ENCODE data around the gene NUDC.
"Not testable (repeated sequence)": the region's sequence is repeated elsewhere in the genome, so short reads cannot be mapped to it uniquely, and the experiment has no call there.

The NUDC gene

DNA sequence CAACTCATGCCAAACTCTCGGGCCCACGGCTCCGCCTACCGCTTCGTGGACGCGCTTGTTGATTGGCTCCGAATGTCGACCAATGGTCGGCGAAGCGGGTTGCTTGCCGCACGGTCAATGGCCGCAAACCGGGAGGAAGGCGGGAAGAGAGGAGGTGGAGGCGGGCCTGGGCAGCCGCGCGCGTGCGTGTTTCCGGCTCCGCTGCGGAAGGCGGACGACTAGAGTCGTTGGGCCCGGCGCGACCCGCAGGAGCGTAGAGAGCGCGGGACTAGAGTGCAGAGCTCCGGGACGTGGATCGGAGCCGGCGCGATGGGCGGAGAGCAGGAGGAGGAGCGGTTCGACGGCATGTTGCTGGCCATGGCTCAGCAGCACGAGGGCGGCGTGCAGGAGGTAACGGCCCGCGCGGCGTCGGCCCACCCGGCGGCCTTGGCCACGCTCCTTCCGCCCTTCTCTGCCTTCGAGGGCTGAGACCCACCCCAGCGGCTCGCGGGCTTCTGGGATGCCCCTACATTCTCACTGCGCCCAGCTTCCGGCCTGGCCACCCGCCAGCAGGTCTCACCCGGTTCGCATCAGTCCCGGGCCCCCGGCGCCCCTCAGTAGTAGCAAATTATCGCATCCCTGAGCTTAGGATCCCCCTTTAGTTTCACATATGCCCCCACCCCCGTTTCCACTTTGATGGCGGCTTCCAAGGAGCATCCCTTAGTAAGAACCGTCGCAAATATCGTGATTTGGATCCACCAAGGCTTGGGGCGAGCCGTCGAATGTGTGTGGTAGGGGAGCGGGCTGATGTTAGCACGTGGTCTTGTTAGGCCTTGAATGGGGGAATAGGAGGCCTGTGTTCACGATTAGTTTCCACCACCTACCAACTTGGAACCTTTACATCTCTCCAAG, at the start of gene NUDC:
Gene NUDC (plus strand): TSS at position 204 of the 891 bp plus-strand sequence. CDS start 106 bp downstream, at position 310.
- DNase-seq, result peak; percentile 66

DNA sequence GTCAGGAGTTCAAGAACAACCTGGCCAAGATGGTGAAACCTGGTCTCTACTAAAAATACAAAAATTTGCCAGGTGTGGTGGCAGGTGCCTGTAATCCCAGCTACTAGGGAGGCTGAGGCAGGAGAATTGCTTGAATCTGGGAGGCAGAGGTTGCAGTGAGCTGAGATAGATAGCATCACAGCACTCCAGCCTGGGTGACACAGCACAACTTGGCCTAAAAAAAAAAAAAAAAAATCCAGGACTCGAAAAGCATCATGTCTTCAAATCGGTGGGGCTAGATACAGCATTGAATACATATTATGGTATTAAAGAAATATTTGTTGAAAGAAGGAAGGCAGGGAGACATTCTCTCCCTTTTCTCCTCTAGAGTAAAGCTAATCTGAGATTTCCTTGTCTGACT, 48.4 kb upstream of the NUDC start:
- DNase-seq, result not testable (repeated sequence)

DNA sequence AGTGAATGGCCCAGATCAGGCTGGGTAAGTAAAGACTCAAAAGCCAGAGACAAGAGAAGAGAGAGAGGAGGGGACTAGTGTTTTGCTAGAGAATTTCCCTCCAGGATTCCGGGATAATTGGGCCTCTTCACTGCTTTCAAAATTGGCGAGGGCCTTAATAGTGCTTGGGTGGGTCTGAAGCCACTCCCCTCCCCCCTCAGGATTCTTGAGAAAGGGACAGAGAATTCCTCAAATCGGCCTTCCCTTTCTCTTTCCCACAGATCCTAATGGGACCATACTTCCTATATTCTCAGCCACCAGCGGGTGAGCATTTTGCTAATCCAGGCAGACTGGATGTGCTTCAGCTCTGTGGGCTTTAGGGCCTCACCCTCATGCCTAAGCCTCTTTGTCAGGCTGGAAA, 46.6 kb upstream of the NUDC start:
- no peak for DNase-seq

DNA sequence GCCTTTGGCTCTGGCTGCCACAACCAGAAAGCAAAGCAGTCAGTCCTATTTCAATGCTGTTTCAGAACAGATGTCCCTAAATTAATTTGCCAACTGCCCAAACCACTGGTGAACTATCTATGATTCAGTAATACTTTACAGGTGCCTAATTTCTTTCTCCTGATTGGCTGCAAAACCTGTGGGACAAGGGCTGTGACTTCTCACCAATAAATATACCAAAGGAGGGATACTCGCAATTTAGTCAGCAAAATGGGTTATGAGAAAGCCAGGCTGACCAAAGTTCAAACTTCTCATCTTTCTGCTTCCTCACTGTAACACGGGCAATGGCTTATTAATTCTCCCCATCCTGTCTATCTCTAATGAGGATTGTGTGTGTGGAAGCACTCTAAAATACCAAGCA, 44.2 kb upstream of the NUDC start:
- no peak for DNase-seq

DNA sequence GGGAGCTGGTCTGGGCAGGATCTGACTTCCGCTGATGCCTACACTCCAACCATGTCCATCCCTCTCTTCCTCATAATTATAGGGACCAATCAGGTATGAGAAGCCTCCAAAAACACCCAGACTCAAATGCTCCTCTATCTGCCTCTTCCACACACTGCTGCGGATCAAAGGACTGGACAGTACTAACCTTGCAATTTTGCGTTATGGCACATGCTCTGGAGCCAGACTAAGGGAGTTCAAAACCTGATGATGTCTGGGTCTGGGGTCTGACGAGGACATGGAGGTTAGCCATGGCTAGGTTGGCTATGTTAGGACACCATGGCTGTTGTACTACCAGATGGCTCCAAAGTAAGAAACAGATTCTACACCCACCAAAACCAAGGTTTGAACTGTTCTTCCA, 41.8 kb upstream of the NUDC start:
- DNase-seq, result no peak

DNA sequence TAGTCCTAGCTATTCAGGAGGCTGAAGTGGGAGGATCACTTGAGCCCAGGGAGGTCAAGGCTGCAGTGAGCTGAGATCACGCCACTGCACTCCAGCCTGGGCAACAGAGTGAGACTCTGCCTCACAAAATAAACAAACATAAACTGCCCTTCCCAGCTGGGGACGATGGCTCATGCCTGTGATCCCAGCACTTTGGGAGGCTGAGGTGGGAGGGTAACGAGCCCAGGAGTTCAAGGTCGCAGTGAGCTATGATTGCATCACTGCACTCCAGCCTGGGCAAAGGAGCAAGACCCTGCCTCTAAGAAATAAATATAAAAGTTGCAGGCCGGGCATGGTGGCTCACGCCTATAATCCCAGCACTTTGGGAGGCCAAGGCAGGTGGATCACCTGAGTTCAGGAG, 39.9 kb upstream of the NUDC start:
- not testable (repeated sequence) for DNase-seq

DNA sequence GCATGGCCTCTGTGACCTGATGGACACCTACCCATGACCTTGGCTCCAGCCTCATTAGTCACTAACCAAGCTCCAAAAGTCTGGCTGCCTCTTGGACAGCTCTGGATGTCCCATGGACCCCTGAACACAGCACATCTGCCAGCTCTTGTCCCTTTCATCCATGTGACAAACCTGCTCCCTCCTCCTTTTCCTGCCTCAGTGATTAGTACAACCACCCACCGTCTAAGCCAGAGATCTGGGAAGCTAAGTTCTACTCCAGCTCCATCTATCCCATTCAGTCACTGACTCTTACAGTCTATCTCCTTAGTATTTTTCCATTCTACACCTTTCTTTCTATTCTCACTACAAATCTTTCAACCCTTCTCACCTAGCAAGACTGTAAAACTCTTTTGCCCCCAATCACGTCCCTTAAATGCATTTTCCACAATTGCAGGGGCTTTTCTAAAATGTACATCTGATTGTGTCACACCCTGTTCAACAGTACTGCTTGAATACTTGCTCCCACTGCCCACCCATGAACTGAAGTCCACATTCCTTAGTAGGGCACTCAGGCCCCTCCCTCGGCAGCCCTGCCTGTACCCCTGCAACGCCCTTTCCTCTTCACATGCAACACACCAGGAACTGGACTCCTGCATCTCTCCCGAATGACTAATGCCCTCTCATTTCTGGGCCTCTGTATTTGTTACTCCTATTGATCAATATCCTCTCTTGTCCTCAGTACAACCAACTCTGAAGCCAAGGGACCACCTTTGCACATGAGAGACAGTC, 38.7 kb upstream of the NUDC start:
- DNase-seq, result no peak

DNA sequence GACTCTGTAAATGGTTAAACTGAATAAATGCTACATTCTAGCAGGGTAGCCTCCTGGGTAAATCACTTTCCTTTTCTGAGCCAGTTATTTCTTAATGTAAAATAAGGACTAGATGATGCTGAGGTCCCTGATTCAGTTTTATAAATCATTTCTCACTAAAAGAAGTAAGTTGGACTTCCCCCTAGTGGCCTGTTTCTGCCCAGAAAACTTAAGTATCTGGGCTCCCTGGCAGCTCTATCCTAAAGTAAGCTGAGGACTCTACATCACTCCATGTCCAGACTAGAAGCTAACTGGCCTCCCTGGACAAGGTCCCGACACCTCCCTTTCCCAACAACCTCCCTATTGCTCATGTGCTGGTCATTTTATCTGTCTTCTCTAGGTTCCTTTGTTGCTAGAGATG, 34.4 kb upstream of the NUDC start:
- no peak for DNase-seq

DNA sequence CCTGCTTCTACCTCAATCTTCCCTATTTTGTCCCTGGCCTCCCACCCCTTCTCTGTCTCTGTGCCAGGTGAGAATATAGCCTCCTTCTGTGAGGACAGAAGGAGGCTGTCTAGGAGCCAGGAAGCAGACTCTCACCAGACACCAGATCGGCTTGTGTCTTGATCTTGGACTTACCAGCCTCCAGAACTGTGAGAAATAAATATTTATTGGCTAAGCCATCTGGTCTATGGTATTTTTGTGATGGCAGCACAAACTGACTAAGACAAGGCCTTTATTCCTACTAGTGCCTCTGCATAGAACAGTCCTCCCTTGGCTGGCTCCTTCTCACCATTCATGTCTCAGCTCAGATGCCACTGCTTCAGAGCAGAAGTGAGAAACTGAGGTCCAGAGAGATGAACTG, 33.3 kb upstream of the NUDC start:
- DNase-seq, result no peak

DNA sequence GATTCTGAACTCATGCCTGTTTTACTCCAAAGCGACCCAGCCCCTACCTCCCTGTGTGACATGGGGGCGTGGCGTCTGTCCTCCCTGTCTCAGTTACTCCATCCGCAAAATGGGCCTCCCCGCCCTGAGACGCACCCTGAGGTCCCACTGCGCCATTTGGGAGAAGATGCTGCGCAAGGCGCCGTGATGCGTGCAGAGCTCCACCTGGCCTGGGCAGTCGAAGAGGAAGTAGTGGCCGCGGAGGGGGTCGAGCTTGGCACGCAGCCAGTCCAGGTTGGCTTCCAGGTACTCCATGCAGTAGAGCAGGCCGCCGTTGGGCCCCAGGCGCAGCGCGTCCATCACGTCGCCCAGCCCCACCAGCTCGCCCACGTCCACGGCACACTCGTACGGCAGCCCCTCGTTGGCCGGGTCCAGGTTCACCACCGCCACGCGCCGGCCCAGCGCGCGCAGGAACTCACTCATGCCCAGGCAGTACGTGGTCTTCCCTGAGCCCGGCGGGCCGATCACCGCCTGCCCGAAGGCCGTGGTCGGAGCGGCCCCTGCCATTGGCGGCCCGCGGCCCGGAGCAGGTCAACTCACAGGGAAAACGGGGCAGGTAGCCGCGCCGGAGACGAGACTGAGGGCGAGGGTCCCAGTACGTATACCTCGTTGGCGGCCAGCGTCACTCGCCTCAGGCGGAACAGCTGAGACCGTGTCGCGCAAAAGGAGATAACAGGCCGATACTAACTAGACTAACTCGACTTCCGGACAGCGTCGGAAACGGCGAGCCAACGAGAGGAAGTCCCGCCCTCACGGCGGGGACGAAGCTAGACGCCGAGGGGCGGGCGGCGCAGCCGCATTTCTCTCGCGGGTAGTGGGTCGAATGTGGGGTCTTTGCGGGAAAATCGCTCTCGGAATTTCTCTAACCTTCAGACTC, 31.7 kb upstream of the NUDC start, which contains the start of gene GPN2:
Gene GPN2 (minus strand): TSS at position 733 of the 916 bp plus-strand sequence. CDS start 187 bp downstream, at position 546.
- no peak for DNase-seq

DNA sequence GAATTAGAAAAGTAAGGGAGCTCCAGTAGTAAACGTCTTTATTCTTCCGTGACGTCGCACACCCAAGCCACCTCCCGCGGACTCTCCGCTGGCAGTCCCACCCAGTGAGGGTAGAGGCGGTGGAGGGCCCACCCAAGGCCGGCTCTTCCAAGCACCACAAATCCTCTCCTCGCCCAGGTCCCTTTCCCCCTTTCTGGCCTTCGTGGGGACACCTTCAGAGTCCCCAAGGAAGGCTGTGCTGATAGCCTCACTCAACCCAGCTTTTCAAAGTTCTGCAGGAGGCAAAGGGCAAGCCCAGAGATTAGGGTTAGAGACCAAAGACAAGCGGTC, 31.1 kb upstream of the NUDC start:
- no peak for DNase-seq

DNA sequence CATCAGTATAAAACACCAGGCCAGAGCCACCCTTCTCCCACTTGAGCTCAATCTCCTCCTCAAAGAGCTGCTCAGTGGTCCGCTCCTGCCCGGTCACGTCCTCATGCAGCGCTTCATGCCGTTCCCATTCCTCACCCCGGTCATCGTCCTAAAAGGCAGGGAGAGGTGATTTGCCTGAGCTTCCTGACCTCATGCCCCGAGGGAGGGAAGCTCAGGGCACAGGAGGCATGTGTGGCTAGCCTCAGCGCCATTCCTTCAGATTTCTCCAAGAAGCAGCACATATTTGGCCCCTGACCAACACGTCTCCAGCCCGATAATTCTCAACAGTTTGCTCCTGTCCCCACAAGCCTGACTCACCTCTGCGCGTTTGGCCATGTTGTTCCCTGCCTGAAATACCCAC, 27.3 kb upstream of the NUDC start:
- DNase-seq, result no peak

DNA sequence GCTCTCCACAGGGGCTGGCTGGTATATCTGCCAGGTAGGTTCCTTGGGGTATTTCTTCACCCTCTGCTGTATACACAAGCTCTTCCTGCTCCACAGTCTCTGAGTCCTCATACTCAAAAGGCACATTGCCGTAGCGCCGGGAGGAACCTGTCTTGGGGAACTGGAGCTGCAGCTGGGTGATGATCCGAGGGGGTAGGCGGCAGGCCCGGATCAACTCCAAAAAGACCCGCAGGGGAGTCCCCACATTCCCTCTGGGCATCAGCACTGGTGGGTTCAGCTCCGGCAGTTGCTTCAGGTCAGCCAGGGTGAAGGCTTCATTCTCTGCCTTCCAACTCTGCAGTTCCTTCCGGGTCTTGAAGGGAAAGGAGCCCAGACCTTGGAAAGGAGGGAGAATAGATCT, 24.2 kb upstream of the NUDC start:
- DNase-seq, result no peak

DNA sequence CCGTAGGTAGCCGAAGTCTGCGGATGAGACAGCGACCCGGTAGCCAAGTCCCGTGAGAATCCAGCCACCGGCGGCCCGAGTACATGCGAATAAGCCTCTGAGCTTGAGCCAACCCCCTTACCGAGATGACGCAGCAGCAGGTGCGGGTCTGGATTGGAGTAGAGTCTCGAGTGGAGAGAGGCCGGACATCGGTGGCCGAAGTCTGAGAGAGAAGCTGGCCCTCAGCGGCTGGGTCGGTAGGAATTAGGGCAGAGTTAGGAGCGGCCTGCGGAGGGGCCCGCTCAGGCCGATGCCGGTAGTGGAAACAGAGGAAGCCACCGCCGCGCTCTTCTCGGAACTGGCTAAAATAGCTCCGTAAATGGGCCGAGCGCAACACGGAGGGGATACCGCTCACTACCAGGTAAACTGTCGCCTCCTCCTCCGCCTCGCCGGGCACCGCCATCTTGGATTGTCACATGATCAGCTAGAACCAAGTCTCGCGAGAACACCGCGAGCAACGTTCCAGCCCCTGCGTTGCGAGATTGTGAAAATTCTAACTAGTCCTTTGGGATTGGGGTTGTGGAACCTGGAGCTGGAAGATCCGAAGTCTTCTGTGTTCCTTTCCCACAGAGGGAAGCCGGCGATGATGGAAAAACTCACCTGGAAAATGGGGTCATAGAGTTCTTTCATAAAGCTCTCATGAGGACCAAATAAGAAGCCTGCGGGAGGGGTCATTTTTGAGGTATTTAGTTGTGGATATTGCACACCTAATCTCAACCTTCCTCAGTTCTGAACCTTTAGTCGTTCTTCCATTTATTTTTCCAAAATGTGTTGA, 21.3 kb upstream of the NUDC start, which contains the start of gene GPATCH3:
Gene GPATCH3 (minus strand): TSS at position 467 of the 814 bp plus-strand sequence. CDS start 25 bp downstream, at position 442.
- no peak for DNase-seq

DNA sequence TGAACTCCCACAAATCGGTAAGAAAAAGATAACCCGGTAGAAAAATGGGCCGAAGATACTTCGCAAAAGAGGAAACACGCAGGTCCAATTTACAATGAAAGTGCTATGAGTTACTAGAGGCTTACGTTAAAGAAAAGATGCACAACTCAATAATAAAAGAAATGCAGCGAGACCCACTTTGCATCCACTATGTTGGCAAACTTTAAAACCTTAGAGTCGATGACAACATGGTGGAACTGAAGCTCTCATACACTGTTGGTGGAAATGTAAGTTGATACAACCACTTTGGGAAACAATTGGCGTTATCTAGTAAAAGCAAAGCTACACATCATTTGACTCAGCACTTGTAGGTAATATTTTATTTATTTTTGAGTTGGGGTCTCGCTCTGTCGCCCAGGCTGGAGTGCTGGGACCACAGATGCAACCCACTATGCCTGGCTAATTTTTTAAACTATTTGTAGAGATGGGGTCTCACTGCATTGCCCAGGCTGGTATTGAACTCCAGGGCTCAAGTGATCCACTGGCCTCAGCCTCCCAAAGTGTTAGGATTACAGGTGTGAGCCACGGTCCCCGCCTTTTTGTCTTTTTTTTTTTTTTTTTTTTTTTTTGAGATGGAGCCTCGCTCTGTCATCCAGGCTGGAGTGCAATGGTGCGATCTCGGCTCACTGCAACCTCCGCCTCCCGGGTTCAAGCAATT, 20.6 kb upstream of the NUDC start:
- DNase-seq, result no peak

DNA sequence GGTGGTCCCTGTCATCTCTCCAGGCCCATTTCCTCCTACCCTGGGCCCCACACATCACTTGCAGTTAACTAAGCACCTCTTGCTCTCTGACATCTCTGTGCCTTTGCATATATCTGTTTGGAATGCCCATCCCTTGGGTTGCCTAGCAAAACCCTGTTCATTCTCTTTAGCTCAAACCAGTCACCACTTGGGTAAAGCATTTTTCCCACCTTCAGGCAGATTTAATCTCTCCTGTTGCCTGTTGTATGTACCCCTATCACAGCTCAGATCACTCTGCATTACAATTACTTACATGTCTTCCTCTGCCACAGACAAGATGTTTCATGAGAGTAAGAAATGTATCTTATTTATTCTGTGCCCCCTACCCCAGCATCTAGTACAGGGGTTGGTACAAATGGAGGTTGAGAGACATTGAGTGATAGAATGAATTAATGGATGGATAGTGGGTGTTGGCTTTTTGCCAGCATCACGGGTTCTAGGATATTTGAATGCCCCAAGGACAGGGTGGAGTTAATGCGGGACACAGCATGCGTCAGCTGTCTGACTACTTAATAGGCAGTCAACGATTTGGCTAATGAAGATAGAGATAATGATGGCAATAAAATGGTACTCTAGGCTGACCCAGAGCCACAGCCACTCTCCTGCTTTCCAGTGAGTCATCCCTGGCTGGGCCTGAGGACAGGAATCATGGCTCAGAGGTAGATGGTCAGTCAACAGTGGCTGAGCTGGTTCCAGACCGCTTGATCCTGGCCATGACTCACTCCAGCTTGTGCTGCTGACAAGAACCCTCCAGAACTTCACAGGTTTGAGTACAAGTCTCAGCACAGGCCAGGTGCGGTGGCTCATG, 14.2 kb upstream of the NUDC start:
- no peak for DNase-seq

DNA sequence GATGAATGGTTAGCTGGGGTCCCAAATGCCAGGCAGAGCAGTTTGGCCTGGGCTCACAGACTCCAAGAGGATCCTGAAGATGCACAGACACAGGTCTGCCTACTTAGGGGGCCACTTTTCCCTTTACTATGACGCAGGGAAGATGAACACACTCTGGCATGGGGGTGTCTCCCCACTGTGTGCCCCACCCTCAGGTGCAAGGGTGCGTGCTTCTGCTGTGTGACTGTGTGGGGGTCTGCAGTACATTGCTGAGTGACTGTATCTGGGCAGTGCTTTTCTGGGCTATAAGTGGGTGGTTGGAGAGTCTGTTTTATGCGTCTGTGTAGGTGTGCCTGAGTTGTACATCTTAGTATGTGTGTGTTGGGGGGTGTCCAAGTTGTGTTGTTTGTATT, 11.6 kb upstream of the NUDC start:
- DNase-seq, result no peak

DNA sequence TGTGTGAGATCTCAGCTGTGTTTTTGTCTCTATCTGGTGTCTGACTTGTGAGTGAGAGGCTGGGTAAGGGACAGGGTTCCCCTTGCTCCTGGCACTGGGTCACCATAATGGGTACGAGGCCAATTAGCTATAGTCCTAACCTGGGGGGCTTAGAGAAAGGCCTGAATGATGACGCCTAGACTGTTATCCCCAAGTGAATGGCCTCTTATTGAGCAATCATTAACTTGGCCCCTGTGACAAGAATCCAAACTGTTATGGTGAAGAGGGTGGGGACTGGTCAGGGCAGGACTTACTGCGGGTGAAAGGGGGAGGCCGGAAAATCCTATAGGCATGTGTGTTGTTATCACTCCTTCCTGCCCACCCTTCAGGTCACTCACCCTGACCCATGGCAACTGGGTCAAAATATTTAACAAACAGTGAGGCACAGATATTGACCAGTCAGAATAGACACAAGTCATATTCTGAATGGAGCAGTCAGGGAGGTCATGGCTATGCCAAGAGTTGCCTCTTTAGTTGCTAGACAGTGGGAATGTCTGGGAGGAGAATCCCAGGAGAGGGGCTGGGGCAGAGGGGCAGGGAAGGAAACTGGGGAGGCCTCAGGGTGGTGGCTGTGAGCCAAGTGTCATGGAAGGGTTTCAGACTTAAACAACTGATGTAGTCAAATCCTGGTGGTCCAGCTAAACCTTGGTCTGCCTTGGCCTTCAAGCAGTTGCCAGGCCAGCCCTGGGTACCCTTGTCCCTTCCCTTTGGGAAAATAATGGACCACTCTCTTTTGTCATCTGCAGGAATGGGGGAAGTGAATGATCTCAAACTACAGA, 11.0 kb upstream of the NUDC start:
- no peak for DNase-seq

DNA sequence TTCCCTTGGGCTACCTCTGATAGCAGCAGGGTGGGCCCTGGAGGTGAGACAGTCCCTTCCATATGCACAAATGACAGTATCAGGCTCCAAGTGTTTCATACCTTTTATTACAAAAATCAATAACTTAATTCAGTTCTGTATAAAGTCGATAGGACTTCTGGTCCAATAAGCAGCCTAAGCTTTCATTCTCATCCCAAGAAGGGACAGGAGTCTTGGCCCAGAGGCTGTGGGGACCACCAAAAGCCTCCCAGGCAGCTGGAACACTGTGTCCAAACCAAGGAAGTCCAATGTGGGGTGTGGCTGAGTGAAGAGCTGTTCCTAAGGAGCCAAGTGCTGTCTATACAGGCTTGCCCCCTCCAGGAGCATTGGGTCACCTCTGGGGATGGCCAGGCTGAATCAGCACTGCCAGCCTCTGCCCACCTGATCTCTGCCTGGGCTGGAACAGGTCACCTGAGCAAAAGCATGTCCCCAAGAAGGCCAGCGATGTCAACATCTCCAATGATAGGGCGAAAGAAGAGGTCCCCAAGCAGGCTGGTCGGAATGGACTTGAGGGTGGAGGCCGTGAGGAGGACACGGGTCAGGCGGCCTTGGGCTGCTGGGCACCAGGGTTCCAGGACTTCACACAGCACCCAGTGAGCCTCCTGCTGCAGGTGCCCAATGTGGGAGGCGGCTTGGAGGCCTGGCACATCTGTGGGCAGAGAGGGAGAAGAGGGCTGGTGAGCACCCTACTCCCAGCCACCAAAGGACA, 10.0 kb upstream of the NUDC start:
- no peak for DNase-seq
